ENCODE results near the gene HNRNPH1. TPM values are rescaled to one million over a fixed set of nuclear protein-coding genes. Genes with fewer than 3 reads are reported as not detected.

HNRNPH1 gene
- total RNA-seq, 5 donors from 2014 or later (not counting 1 experiment from before 2014, with no cell fraction given) = 1,278 to 2,165 (median 1,301) TPM

GRCh38 chr5:179623906-179624741 is 653 bp upstream of the HNRNPH1 start:
- 15% methylated on average over 54 of the region's 68 CpGs for WGBS (ENCODE audit: insufficient coverage)
- Histone ChIP-seq H3K9me3 (no peaks in the 10 kb centered on the region), H3K27ac (ENCODE audit: low read length) (peak overlapping the region; percentile 97), H3K36me3 (ENCODE audit: control insufficient read depth in 2 of 2, extremely low read depth in 1 of 2, insufficient read depth in 1 of 2, low read length in 1 of 2) (peaks cover 0 to 26% of the 10 kb centered on the region in 2 donors), H3K4me1 (ENCODE audit: control insufficient read depth in 1 of 2, extremely low read depth in 1 of 2, insufficient read depth in 2 of 2, low read length in 2 of 2) (peaks cover 31 to 33% of the 10 kb centered on the region in 2 experiments), H3K4me3 (ENCODE audit: control insufficient read depth in 1 of 2, extremely low read depth in 1 of 2, low read length in 1 of 2) (peak overlapping the region; percentile 69 to 80), H3K27me3 (replicated peaks in 1 of 2; ENCODE audit: control insufficient read depth in 2 of 2, extremely low read depth in 1 of 2, insufficient read depth in 2 of 2, low read length in 1 of 2) (no peaks in the 10 kb centered on the region)
- ChIA-PET CTCF (interaction anchor here in 1 of 2 donors (0.5 to 1.2 kb wide), 5 partner anchors 10 to 1420 kb away, joined by 3 to 4 read pairs (median 3); partner anchors contain the start of gene HNRNPAB), POLR2A (interaction anchor here (0.5 to 2.1 kb wide), 25 partner anchors 10 to 1638 kb away, joined by 3 to 19 read pairs (median 4); partner anchors contain the start of genes MAML1 (in 1 of the 2) and RUFY1 (in 1 of the 2))
- Mint-ChIP-seq H3K36me3 (peaks cover 33% of the 10 kb centered on the region), H3K27ac (peak overlapping the region; percentile 97 to 99), H3K27me3 (no peaks in the 10 kb centered on the region), H3K9me3 (no peaks in the 10 kb centered on the region), H3K4me3 (peak overlapping the region; percentile 93 to 97 (median 96)), H3K4me1 (peaks cover 37 to 50% (median 43%) of the 10 kb centered on the region in 3 donors)
- peak in 20 of 35 experiments; percentile 7 to 57 (median 26) for DNase-seq
- peak in 3 of 4 experiments; percentile 6 to 16 (median 10) for ATAC-seq (replicated peaks in 1 of 4)

GRCh38 chr5:179621551-179622214 is 1.8 kb downstream of the HNRNPH1 start:
- peaks cover 35 to 44% of the 10 kb centered on the region in 2 experiments for H3K4me1 ChIP-seq (ENCODE audit: control insufficient read depth in 1 of 2, extremely low read depth in 1 of 2, insufficient read depth in 2 of 2, low read length in 2 of 2)
- peak overlapping the region; percentile 93 to 97 (median 96) for H3K4me3 Mint-ChIP-seq
- ChIA-PET CTCF (no interaction called here), POLR2A (interaction anchor here (0.9 to 1.7 kb wide), 3 partner anchors 8 to 71 kb away, joined by 3 to 10 read pairs (median 4); partner anchors contain the start of gene RUFY1 (in 1 of the 2))
- H3K4me3 ChIP-seq (ENCODE audit: control insufficient read depth in 1 of 2, extremely low read depth in 1 of 2, low read length in 1 of 2) = peak overlapping the region; percentile 41 to 98
- no peaks in the 10 kb centered on the region for H3K27me3 Mint-ChIP-seq
- no peaks in the 10 kb centered on the region for H3K27me3 ChIP-seq (replicated peaks in 1 of 2; ENCODE audit: control insufficient read depth in 2 of 2, extremely low read depth in 1 of 2, insufficient read depth in 2 of 2, low read length in 1 of 2)
- 3% methylated on average over 5 of the region's 11 CpGs for WGBS (ENCODE audit: insufficient coverage)
- DNase-seq (peak in 1 of 35 experiments; percentile 33), ATAC-seq (replicated peaks in 1 of 4) (no peak)
- peaks cover 0 to 51% of the 10 kb centered on the region in 2 donors for H3K36me3 ChIP-seq (ENCODE audit: control insufficient read depth in 2 of 2, extremely low read depth in 1 of 2, insufficient read depth in 1 of 2, low read length in 1 of 2)
- H3K9me3 Mint-ChIP-seq = no peaks in the 10 kb centered on the region
- H3K36me3 Mint-ChIP-seq = peaks cover 52% of the 10 kb centered on the region
- peak overlapping the region; percentile 85 to 92 for H3K27ac Mint-ChIP-seq
- peaks cover 60 to 74% (median 65%) of the 10 kb centered on the region in 3 donors for H3K4me1 Mint-ChIP-seq
- H3K9me3 ChIP-seq = no peaks in the 10 kb centered on the region
- peak overlapping the region; percentile 77 for H3K27ac ChIP-seq (ENCODE audit: low read length)

GRCh38 chr5:179620703-179621350 is 2.6 kb downstream of the HNRNPH1 start:
- H3K4me1 Mint-ChIP-seq = peaks cover 67 to 83% (median 73%) of the 10 kb centered on the region in 3 donors
- H3K27ac Mint-ChIP-seq = peak overlapping the region; percentile 85 to 92
- H3K27me3 ChIP-seq (replicated peaks in 1 of 2; ENCODE audit: control insufficient read depth in 2 of 2, extremely low read depth in 1 of 2, insufficient read depth in 2 of 2, low read length in 1 of 2) = no peaks in the 10 kb centered on the region
- ChIA-PET CTCF (no interaction called here), POLR2A (interaction anchor here (1.0 to 1.9 kb wide), 6 partner anchors 7 to 75 kb away, joined by 4 to 11 read pairs (median 4); no protein-coding TSS in a partner anchor)
- peak overlapping the region; percentile 77 for H3K27ac ChIP-seq (ENCODE audit: low read length)
- no peaks in the 10 kb centered on the region for H3K27me3 Mint-ChIP-seq
- peak overlapping the region; percentile 93 to 97 (median 96) for H3K4me3 Mint-ChIP-seq
- H3K9me3 Mint-ChIP-seq = no peaks in the 10 kb centered on the region
- no peak for DNase-seq
- peaks cover 37 to 46% of the 10 kb centered on the region in 2 experiments for H3K4me1 ChIP-seq (ENCODE audit: control insufficient read depth in 1 of 2, extremely low read depth in 1 of 2, insufficient read depth in 2 of 2, low read length in 2 of 2)
- H3K4me3 ChIP-seq (ENCODE audit: control insufficient read depth in 1 of 2, extremely low read depth in 1 of 2, low read length in 1 of 2) = peak overlapping the region; percentile 11 to 30
- 0% methylated on average over 1 of the region's 5 CpGs for WGBS (ENCODE audit: insufficient coverage)
- H3K36me3 ChIP-seq (ENCODE audit: control insufficient read depth in 2 of 2, extremely low read depth in 1 of 2, insufficient read depth in 1 of 2, low read length in 1 of 2) = peaks cover 0 to 59% of the 10 kb centered on the region in 2 donors
- H3K9me3 ChIP-seq = no peaks in the 10 kb centered on the region
- ATAC-seq (replicated peaks in 1 of 4) = no peak
- peaks cover 59% of the 10 kb centered on the region for H3K36me3 Mint-ChIP-seq

GRCh38 chr5:179620293-179620692 is 3.2 kb downstream of the HNRNPH1 start:
- peaks cover 71 to 88% (median 77%) of the 10 kb centered on the region in 3 donors for H3K4me1 Mint-ChIP-seq
- Histone ChIP-seq H3K9me3 (no peaks in the 10 kb centered on the region), H3K36me3 (ENCODE audit: control insufficient read depth in 2 of 2, extremely low read depth in 1 of 2, insufficient read depth in 1 of 2, low read length in 1 of 2) (peaks cover 0 to 65% of the 10 kb centered on the region in 2 donors), H3K27me3 (replicated peaks in 1 of 2; ENCODE audit: control insufficient read depth in 2 of 2, extremely low read depth in 1 of 2, insufficient read depth in 2 of 2, low read length in 1 of 2) (no peaks in the 10 kb centered on the region), H3K4me1 (ENCODE audit: control insufficient read depth in 1 of 2, extremely low read depth in 1 of 2, insufficient read depth in 2 of 2, low read length in 2 of 2) (peaks cover 37 to 46% of the 10 kb centered on the region in 2 experiments), H3K27ac (ENCODE audit: low read length) (peak overlapping the region; percentile 77), H3K4me3 (ENCODE audit: control insufficient read depth in 1 of 2, extremely low read depth in 1 of 2, low read length in 1 of 2) (peak overlapping the region; percentile 11 to 30)
- H3K4me3 Mint-ChIP-seq = peak overlapping the region; percentile 93 to 97 (median 96)
- ATAC-seq (replicated peaks in 1 of 4) (no peak), DNase-seq (no peak)
- H3K9me3 Mint-ChIP-seq = no peaks in the 10 kb centered on the region
- ChIA-PET POLR2A (interaction anchor here (0.6 to 1.9 kb wide), 5 partner anchors 9 to 76 kb away, joined by 3 to 11 read pairs (median 4); no protein-coding TSS in a partner anchor), CTCF (no interaction called here)
- H3K27me3 Mint-ChIP-seq = no peaks in the 10 kb centered on the region
- peak overlapping the region; percentile 85 to 92 for H3K27ac Mint-ChIP-seq
- H3K36me3 Mint-ChIP-seq = peaks cover 63% of the 10 kb centered on the region
- WGBS (ENCODE audit: insufficient coverage) = no CpG with 5 or more reads among the region's 3 CpGs

GRCh38 chr5:179619776-179620175 is 3.7 kb downstream of the HNRNPH1 start:
- no peaks in the 10 kb centered on the region for H3K9me3 ChIP-seq
- ChIA-PET CTCF (interaction anchor here in 1 of 2 donors (1.3 kb wide), 1 partner anchor 11 kb away, joined by 6 read pairs; no protein-coding TSS in a partner anchor), POLR2A (interaction anchor here in 1 of 2 donors (0.6 to 1.9 kb wide), 4 partner anchors 9 to 60 kb away, joined by 3 to 11 read pairs (median 4); no protein-coding TSS in a partner anchor)
- Mint-ChIP-seq H3K27ac (no peak overlapping the region), H3K36me3 (peaks cover 66% of the 10 kb centered on the region), H3K4me3 (peak overlapping the region; percentile 63 to 97 (median 93)), H3K27me3 (no peaks in the 10 kb centered on the region), H3K4me1 (peaks cover 73 to 89% (median 75%) of the 10 kb centered on the region in 3 donors), H3K9me3 (no peaks in the 10 kb centered on the region)
- WGBS (ENCODE audit: insufficient coverage) = no CpG with 5 or more reads among the region's 4 CpGs
- H3K4me1 ChIP-seq (ENCODE audit: control insufficient read depth in 1 of 2, extremely low read depth in 1 of 2, insufficient read depth in 2 of 2, low read length in 2 of 2) = peaks cover 36 to 42% of the 10 kb centered on the region in 2 experiments
- ATAC-seq (replicated peaks in 1 of 4) (no peak), DNase-seq (no peak)
- H3K27me3 ChIP-seq (replicated peaks in 1 of 2; ENCODE audit: control insufficient read depth in 2 of 2, extremely low read depth in 1 of 2, insufficient read depth in 2 of 2, low read length in 1 of 2) = no peaks in the 10 kb centered on the region
- peak overlapping the region; percentile 77 for H3K27ac ChIP-seq (ENCODE audit: low read length)
- peaks cover 0 to 70% of the 10 kb centered on the region in 2 donors for H3K36me3 ChIP-seq (ENCODE audit: control insufficient read depth in 2 of 2, extremely low read depth in 1 of 2, insufficient read depth in 1 of 2, low read length in 1 of 2)
- no peak overlapping the region for H3K4me3 ChIP-seq (ENCODE audit: control insufficient read depth in 1 of 2, extremely low read depth in 1 of 2, low read length in 1 of 2)

Data from T-cell (primary cell).